HPDE6-E6E7 (cell line): ENCODE measurements around the gene ELF2.
"Not testable (repeated sequence)": the region's sequence is repeated elsewhere in the genome, so short reads cannot be mapped to it uniquely, and the experiment has no call there.

ENCODE experiments used
- DNase-seq: peaks from one replicate; pipeline ENCODE4 v3.0.0; 2011; ENCODE audit warnings: missing footprints; ENCODE audit errors: extremely low spot score

Gene ELF2

DNA sequence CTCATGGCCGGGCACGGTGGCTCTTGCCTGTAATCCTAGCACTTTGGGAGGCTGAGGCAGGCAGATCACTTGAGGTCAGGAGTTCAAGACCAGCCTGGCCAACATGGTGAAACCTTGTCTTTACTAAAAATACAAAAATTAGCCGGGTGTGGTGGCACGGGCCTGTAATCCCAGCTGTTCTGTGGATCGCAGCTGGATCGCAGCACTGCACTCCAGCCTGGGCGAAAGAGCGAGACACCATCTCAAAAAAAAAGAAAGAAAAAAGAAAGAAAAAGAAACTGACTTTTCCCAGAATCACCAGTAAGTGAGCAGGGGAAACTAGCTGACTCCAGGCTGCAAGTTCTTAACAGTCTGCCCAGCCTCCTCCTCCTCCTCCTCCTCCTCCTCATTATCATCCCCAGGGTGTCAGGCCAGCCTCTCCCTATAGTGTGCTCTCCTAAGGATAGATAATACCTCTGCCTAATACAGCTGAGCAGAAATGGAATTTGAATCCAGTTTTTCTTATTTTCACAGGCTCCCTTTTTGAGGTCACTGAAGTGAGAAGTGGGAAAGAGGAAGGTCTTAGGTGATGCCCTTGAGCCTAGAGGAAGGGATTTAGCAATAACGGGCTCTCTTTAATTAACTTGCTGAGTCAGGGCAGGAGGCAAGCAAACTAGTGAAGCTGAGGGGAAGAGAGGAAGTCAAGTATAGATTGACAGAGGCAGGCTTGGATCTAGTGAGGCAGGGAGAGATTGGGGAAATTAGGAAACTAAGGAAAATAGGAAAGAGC is 11.8 kb upstream of the ELF2 start:
- DNase-seq, result no peak

DNA sequence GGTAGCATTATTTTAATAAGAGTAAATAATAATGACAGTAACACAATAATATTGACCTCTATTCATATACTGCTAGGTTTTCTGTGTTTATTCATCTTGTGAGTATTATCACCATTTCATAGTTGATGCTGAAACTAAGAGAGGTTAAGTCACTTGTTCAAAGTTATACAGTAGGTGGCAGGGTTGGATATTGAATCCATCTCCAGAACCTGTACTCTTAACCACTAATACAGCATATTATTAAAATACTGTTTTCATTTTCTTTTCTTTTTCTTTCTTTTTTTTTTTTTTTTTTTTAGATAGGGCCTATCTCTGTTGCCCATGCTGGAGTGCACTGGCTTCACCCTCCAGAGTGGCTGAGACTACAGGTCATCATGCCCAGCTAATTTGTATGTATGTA is 7.1 kb upstream of the ELF2 start:
- DNase-seq, result no peak

DNA sequence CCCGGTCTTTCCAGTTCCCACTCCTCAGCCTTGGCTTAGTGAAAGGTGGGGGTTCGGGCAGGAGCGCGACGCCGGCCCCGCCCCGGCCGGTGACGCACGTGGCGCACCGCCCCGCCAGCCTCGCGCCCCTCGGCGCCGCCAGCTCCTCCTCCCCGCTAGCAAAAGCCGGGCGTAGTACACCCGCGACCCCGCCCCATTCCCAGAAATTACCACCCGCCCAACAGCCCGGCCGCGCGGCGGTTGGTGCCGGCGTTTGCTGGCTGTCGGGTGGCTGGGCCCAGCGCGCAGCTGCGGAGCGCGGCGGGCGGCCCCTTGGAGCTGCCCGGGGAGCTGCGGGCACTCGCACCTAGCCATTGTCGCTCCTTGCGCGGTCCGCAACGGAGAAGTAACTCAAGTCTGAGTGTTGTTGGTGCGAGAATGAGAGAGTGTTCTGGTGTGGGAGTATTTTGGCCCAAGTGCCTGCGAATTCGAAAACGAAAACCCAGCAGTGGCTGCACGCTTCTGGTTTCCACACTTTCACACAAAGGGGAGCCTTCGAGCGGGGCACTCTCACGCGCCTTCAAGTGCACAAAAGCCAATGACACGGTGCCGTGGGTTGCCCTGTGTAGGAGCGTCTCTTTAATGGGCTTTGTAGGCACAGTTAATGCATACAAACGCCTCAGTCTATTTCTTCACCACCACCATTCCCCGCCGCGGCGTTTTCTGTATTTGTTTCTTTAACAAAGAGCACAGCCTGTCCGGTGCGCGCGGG is 1.0 kb upstream of the ELF2 start:
- peak; percentile 84 for DNase-seq

DNA sequence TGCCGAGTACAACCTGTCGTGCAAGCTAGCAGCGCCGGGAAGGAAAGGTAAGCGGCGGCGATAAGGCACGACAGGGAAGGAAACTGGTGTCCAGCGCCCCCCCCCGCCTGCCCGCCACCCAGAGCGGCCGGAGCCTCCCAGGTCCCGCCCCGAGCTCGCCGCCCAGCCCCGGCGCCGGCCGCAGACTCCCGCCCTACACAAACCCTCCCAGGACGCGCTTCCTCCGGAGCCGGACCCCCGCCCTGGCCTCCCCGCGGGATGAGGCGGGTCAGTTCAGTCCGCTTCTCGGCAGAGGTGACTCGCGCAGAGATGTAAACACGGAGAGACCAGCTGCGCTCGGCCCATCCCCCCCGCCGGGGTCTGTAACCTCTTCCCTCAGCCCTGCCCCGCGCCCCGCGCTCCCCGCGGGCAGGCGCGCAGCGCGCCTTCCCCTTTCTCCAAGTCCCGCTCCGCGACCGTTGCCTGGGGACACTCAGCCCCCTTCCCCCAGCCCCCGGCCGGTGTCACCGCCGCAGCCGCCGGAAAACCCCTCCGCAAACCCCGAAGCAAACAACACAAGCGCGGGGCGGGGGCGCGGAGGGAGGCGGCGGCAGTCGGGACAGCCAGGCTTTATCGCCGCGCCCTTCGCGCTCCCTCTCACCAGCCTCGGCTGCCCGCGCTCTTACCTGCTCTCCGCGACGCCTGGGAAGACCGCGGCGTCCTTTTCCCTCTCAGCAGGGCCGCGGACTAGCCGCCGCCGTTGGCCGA is 543 bp downstream of the ELF2 start:
- peak; percentile 33 for DNase-seq

DNA sequence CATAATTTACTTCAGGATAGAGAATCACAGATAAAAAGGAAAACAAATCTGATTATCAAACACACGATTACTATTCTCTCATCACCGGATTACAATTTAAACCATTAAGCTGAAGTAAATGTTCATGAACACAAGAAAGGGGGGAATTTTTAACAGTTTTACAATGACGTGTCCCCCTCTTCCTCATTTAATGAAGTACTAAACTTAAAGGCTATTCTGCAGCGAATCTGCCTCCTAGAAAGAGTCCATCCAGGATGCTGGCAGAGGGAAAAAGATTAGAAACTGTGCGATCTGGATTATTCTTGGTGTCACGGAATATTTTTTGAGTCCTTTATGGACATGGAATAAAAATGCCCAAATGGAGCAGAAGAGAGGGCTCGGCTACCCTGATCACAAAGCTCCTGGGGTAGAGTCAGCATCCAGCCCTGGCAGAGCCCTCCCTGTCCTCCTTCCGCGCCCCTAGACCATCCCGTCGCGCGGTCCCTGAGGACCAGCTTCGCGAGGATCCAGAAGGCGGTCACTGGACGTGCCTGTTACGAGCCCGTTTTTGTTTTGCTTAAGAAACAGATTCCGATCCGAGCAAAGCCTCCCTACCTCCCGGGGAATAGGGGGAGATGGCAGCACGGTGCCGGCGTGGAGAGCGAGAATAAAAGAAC is 1.2 kb downstream of the ELF2 start:
- no peak for DNase-seq

DNA sequence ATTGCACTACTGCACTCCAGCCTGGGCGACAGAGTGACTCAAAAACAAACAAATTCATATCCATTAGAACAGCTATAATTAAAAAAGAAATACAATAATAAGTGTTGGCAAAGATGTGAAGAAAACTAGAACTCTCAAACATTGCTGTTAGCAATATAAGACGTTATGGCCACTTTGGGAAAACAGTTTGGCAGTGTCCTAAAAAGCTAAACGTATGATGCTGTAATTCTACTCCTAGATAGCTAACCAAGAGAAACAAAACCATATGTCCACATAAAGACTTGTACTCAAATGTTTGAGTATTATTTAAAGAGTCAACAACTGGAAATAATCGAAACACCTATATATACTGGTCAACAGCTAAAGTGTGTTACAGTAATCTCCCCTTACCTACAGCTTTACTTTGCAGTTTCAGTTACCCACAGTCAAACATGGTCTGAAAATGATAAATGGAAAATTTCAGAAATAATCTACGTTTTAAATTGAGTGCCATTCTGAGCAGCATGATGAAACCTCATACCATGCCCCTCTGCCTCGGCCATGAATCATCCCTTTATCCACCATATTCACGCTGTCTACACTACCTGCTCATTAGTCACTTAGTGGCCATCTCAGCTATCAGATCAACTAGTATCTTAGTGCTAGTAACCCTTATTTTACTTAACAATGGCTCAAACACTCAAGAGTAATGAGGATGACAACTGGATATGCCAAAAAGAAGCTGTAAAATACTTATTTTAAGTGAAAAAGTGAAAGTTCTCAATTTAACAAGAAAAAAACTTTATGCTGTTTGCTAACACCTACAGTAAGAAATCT is 4.9 kb downstream of the ELF2 start:
- DNase-seq, result peak; percentile 34

DNA sequence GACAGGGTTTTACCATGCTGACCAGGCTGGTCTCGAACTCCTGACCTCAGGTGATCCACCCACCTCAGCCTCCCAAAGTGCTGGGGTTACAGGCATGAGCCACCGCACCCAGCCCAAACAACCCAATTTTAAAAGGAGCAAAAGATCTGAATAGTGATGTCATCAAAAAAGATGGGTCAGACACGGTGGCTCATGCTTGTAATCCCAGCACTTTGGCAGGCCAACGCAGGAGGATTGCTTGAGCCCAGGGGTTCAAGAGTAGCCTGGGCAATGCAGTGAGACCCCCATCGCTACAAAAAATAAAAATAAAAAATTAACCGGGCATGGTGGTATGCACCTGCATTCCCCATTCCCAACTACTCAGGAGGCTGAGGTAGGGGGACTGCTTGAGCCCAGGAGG is 6.1 kb downstream of the ELF2 start:
- DNase-seq, result no peak

DNA sequence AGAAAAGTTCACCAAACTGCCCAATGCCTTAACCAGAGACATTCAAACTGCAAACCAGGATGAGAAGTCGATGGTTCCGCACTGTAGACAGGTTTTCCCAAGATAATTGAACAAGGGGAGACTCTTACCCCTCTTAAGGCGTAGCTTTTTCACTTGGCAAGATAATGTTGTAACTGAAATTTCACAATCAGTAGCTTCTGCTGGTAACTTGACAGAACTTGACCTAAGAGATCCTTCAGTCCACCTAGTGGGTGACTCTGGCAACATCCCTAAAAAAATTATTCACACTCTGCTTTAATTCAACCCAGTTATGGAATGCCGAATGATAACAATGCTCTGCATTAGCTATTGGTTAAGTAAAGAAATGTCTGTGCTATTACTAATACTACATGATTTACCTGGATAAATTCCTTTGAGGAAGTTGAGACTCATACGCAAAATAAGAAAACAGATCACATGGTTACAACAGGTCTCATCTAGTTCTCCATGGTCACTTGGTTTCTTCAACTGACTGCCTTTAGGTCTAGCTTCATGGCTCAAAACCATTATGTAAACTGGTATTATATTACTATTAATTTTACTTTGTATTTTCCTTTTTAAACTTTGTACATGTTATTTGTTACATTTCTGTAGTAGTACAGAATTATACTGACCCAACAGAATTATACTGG is 9.1 kb downstream of the ELF2 start:
- peak; percentile 79 for DNase-seq

DNA sequence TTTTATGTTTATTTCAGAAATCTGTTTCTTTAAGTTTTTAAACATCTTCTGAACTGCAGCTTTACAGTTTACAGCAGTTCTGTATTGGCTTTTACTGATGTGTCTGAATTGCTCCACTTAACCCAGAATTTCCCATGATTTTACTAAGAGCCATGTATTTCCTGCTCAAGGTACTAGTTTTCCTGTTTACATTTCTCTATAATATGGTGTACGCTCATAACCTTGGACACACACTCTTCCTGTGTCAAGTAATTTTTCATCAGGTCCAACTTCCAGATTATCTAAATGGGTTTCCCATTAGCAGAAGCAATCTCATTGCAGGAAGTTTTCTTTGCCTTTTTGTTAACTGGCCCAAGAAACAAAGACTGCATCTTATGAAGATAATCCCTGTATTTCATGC is 12.3 kb downstream of the ELF2 start:
- DNase-seq, result no peak

DNA sequence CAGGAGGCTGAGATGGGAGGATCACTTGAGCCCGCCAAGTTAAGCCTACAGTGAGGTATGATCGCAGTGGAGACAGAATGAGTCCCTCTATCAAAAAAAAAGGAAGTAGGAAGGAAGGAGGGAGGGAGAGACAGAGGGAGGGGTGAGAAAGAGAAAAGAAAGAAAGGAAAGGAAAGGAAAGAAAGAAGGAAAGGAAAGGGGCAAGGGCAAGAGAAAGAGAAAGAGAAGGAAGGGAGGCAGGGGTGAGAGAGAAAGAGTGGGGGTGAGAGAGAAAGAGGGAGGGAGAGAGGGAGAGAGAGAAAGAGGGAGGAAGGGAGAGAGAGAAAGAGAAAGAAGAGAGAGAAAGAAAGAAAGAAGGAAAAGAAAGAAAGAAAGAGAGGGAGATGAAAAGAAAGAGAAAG is 13.2 kb downstream of the ELF2 start:
- no peak for DNase-seq

DNA sequence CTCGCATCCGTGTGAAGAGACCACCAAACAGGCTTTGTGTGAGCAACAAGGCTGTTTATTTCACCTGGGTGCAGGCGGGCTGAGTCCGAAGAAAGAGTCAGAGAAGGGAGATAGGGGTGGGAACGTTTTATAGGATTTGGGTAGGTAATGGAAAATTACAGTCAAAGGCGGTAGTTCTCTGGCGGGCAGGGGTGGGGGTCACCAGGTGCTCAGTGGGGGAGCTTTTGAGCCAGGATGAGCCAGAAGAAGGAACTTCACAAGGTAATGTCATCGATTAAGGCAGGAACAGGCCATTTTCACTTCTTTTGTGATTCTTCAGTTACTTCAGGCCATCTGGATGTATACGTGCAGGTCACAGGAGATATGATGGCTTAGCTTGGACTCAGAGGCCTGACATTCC is 19.0 kb downstream of the ELF2 start:
- not testable (repeated sequence) for DNase-seq

DNA sequence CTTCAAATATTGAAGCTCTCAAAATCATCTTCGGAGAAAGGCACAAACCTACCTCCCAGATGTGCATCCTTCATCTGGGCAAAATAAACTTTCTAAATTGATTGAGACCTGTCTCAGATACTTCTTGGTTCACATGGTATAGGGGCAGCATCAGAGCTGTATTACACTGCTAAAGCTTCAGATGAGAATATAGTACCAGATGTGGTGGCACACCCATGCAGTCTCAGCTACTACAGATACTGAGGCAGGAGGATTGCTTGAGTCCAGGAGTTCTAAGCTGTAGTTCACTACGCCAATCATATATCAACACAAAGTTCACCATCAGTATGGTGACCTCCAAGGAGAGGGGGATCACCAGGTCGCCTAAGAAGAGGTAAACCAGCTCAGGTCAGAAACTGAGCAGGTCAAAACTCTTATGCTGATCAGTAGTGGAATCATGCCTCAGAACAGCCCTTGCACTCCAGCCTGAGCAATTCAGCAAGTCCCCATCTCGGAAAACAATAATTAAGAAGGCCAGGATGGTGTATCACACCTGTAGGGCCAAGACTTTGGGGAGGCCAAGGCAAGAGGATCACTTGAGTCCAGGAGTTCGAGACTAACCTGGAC is 22.0 kb downstream of the ELF2 start:
- DNase-seq, result no peak

DNA sequence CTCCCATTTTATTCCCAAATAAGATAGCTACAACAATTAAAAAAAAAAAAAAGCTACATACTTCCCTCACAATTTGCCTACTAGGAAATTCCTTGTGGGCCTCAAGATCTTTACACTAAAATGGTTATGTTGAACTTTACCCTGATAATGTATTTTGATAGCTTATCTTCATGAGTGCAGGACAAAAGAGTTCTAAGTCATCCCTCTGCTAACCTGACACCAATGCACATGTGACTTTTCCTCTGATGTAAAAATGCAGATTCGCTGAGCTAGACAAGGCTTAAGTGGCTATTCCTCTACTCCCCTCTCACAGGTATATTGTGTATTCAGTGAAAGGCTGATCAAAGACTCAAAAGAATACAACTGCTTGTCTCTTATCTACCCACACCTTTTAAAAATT is 22.5 kb downstream of the ELF2 start:
- DNase-seq, result no peak

DNA sequence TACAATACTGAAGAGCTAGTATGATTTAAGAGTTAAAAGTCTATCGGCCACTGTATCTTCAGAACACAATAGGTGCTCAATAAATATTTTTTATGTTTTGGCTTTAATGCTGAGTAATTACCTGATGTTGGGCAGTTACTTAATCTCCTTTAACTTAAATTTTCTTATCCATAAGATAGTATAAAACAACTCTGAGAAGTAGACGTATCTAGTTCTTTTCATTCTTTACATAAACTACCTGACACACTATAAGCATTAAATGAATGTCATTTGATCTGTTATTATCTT is 22.9 kb downstream of the ELF2 start:
- DNase-seq, result no peak

DNA sequence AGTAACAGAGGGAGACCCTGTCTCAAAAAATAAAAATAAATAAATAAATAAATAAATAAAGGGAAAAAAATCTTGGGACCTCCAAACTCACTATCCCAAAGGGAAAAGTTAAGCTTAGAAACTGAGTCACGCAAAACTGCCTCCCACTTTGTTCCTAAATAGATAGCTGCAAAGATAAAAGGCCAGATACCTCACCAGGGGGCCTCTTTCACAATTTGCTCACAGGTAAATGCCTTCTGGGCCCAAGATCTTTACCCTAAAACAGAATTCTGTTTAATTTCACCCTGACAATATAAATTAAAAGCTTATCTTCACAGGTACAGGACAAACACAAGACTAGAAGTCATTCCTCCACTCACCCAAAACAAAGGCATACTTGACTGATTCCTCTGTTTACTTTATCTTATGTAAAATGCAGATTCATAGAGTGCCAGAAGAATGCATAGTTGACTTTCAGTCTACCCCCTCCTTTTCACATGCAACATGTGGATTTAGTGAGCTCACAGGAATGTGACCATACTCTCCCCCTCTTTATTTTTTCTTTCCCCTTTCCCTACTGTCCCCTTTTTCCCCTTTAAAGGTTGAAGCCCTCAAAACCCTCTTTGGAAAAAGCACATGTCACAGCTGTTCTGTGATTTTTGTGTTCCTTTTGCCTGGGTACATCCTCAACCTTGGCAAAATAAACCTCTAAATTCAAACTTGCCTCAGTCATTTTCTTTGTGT is 23.4 kb downstream of the ELF2 start:
- no peak for DNase-seq

DNA sequence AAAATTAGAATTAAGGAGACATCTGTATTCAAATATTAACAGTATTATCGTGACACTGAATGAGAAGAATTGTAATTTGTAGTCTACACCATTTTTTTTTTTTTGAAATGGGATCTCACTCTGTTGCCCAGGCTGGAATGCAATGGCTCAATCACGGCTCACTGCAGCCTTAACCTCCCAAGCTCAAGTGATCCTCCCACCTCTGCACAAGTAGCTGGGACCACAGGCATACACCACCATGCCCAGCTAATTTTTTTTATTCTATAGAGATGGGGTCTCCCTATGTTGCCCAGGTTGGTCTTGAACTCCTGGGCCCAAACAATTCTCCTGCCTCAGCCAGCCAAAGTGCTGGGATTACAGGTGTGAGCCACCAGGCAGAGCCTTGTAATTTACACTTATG is 24.8 kb downstream of the ELF2 start:
- DNase-seq, result no peak

DNA sequence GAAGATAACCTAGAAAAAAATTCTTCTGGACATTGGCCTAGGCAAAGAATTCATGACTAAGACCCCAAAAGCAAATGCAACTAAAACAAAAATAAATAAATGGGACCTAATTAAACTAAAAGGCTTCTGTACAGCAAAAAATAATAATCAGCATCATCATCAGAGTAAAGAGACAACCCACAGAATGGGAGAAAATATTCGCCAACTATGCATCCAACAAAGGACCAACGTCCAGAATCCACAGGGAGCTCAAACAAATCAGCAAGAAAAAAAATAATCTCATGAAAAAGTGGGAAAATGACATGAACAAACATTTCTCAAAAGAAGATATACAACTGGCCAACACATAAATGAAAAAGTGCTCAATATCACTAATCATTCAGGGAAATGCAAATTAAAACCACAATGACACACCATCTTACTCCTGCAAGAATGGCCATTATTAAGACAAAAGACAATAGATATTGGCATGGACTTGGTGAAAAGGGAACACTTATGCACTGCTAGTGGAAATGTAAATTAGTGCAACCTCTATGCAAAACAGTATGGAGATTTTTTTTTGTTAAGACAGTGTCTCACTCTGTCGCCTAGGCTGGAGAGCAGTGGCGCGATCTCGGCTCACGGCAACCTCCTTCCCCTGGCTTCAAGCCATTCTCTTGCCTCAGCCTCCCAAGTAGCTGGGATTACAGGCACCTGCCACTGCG is 29.9 kb downstream of the ELF2 start:
- no peak for DNase-seq

DNA sequence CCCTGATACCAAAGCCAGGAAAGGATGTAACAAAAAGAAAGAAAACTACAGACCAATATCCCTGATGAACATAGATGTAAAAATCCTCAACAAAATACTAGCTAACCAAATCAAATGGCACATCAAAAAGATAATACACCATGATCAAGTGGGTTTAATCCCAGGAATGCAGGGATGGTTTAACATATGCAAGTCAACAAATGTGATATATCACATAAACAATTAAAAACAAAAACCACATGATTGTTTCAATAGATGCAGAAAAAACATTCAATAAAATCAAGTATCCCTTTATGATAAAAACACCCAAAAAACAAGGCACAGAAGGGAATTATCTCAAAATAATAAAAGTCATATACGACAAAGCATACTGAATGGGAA is 31.5 kb downstream of the ELF2 start:
- no peak for DNase-seq

DNA sequence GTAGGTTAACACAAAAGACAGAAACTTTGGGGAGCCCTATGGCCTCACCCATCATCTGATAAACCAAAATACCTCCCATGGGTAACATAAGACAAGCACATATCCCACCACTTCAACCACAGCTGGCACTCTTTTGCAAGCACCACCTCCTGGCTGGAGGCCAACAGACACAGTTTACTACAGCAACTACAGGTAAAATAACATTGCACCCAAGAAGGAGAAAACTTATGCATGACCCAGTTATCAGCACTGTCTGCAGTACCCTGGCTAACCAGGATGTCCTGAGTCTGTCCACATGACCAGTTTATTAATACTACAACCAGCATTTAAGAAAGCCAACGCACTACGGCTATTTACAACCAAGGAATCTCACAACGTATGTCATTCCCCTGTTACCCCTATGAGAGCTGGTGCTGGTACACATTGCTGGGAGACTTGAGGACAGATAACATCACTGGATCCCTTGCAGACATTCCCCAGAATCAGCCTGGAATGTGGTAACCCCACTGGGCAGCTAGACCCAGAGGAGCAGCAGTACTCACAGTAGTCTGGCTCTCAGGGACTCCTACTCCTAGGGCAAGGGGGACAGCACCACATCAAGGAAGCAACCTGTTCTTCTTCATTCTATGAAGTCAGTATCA is 32.0 kb downstream of the ELF2 start:
- no peak for DNase-seq
